ENCODE results near the gene CST9.

GRCh38 chr20:23649830-23650417 lies 44.2 kb upstream of the CST9 start:
- no peak for TF ChIP-seq CTCF (IDR thresholded peaks at IDR 0.05)
- no peak for TF ChIP-seq POLR2A (IDR thresholded peaks at IDR 0.05)

Measured in ovary (tissue), 3 donors.